GM18526 (cell line): Measurements from ENCODE around the gene MTUS2.

Source experiments
- POLR2A ChIP-seq: IDR thresholded peaks from 3 replicates; pipeline ENCODE4 v1.6.1; 2011; ENCODE audit not compliant: insufficient read length; ENCODE audit errors: extremely low read depth

MTUS2 gene

GRCh38 chr13:28837111-28837510 lies 17.0 kb downstream of the MTUS2 start:
- TF ChIP-seq POLR2A: no peak

GRCh38 chr13:28843639-28844038 lies 23.5 kb downstream of the MTUS2 start:
- TF ChIP-seq POLR2A: no peak

- no peak for TF ChIP-seq POLR2A
Measured at GRCh38 chr13:28849441-28849840, 29.3 kb downstream of the MTUS2 start.

GRCh38 chr13:28850226-28850625 lies 30.1 kb downstream of the MTUS2 start:
- TF ChIP-seq POLR2A: no peak

- no peak for TF ChIP-seq POLR2A
Measured at GRCh38 chr13:28851422-28851821, 31.3 kb downstream of the MTUS2 start.

DNA sequence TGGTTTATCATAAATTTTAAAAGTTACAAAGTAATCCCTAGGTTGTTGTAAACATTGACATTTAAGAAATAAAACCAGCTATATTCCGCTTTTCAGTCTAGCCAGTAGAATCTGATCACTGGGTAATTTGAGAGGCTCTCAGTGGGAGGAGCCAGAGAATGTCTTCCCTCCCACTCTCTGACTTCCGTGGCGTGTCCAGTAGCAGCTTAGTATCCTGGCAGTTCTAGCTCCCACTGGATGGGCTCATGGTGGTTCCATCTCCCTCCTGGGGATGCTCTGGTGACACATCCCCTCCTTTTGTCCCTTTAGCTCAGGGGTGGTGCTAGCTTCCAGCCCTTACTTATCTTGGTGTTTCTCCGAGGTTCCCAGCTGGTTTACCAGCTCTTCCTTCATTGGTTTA lies 34.5 kb downstream of the MTUS2 start:
- no peak for TF ChIP-seq POLR2A

- no peak for TF ChIP-seq POLR2A
Measured at GRCh38 chr13:28856287-28856686, 36.1 kb downstream of the MTUS2 start.

- TF ChIP-seq POLR2A: no peak
Measured at GRCh38 chr13:28859069-28859468, 38.9 kb downstream of the MTUS2 start.

DNA sequence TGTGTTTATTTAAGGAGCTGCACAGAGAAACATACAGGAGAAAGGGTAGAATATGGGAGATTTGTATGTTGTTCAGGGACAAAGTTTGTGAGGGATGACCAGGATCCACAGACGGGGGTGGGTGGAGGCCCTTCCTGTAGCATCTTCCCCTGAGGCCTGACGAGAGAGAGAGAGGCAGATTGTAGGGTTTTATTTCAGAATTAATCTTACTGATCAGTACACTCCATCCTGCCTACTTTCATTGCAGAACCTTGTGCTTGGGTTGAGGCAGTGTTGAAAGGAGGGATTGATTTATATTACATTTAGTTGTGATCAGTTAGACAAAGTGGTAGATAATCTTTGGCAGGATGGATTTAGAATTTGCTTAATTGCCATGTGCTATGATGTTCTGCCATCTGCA lies 39.6 kb downstream of the MTUS2 start:
- TF ChIP-seq POLR2A: no peak

DNA sequence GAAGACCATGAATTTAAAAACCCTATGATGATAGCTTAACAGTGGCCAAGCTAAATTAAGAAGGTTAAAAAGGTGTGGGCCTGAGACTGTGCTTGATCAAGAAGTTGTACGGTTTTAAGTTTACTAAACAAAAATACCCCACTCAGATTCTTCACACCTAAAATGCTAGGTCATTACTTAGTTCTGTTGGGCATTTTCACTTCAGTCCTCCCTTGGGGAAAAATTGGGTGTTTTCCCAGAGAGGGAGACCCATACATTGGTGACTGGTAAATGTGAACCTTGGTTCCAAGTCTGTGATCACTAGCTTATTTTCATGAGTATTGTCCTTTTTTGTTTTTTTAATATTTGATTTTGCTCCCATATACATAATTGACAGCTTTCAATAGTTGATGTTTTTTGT lies 44.4 kb downstream of the MTUS2 start:
- no peak for TF ChIP-seq POLR2A

GRCh38 chr13:28865149-28865744 lies 45.1 kb downstream of the MTUS2 start:
- no peak for TF ChIP-seq POLR2A

DNA sequence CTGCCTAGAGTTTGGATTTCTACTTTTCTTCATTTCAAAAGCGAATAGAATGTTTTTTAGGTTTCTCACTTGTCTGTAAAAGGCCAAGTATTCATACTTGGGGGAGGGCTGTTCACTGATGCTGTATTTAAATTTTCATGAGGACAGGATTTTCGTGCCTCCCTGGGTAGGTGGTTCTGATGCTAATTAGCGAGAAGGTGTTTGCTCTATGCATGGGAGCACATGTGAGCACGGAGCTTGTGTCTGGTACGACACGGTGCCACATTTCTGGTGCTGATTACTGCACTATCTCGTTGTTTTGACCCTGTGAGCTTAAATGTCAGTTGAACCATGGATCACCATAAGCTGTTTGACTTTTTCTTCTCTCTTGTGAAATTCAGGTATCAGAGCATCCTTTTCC lies 45.8 kb downstream of the MTUS2 start:
- TF ChIP-seq POLR2A: no peak

- TF ChIP-seq POLR2A: no peak
Measured at GRCh38 chr13:28866932-28867331, 46.8 kb downstream of the MTUS2 start.

- TF ChIP-seq POLR2A: no peak
Measured at GRCh38 chr13:28867564-28867963, 47.4 kb downstream of the MTUS2 start.

DNA sequence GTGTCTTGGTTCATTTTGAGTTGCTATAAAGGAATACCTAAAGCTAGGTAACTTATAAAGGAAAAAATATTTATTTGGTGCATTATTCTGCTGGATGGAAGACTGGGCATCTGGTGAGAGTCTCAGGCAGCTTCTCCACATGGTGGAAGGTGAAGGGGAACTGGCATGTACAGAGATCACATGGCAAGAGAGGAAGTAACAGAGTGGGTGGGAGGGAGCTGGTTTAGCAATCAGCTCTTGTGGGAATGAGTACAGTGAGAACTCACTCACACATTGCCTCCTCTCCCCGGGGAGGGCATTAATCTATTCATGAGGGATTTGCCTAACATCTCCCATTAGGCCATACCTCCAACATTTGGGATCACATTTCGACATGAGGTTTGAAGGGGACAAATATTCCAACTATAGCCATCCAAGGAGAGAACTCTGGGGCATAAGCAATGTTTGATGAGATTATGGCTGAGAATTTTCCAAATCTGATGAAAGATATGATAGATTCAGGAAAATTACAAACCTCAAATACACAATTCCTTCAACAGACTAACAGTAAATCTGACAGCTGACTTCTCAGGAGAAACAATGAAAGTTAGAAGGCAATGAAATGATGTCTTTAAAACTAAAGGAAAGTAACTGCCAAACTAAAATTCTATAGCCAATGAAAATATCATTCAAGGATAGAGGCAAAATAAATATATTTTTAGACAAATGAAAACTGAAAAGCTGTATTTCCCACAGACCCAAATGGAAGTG lies 52.5 kb downstream of the MTUS2 start:
- TF ChIP-seq POLR2A: no peak

GRCh38 chr13:28875846-28876615 lies 55.9 kb downstream of the MTUS2 start:
- TF ChIP-seq POLR2A: no peak

- no peak for TF ChIP-seq POLR2A
Measured at GRCh38 chr13:28877408-28877807, 57.3 kb downstream of the MTUS2 start.

DNA sequence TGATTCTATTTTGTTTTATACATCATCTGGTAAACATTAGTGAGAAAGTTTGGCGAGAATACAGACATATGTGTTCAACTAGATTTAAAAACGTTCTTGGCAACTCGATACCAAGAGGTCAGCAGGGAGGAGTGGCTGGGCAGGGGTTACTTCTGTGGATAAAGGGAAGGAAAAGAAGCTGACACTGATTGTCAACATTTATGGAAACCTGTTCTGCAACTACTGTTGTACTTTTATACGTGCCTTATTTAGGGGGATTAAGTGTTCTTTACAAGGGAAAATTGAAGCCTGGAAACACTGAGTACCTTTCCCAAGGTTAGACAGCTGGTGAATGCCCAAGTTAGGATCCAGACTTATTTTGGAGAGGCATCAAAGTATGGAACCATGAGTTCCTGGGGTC lies 65.0 kb downstream of the MTUS2 start:
- TF ChIP-seq POLR2A: no peak
